Stimulated activated CD4-positive, alpha-beta T cell treated with anti-CD3 and anti-CD28 coated beads, TNF-alpha, amount 100 ng/mL, for 1 hour (primary cell): ENCODE data around the gene TMEM221.
"Not testable (repeated sequence)": the region's sequence is repeated elsewhere in the genome, so short reads cannot be mapped to it uniquely, and the experiment has no call there.

Source experiments
- DNase-seq, 3 donors: peaks; one replicate each; pipeline ENCODE4 v3.0.0-alpha.2; 2020; ENCODE audit warnings: low read depth in 3 of 3, low spot score in 1 of 3

Gene TMEM221

DNA sequence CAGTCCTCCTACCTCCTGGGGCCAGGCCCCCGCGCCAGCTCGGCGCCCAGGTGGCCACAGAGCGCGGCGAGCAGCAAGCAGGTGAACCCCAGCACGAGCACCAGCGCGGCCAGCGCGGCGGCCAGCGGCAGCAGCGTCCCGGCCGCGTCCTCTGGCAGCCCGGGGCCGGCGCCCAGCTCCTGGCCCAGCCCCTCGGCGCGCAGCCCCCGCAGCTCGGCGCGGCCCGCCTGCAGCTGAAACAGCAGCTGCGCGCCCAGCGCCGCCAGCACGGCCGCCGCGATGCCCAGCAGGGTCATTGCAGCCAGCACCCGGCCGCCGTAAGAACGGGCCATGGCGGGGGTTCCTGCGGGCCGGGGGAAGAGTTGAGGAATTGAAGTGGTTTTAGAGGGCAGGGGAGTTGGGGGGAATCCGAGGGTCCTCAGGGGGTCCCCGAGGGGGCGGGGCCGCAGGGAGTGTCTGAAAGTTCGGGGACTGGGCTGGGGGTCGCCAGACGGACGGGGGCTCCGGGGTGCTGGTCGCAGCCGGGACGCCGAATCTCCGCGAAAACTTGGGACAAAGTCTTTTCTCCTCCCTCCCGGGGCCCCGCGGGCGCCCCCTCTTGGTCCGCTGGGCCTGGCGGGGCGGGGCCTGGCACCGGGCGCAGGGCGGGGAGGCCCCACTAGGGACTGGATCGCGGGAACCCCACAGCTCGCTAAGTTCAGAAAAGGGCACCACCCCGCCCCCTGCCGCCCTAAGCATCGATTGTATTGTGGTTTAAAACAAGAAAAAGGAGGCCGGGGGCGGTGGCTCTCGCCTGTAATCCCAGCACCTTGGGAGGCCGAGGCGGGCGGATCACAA lies at the start of gene TMEM221:
TMEM221 (minus strand) TSS at position 538 of the 837 bp plus-strand sequence; CDS start at position 332, 206 bp downstream.
- DNase-seq = peak in 2 of 3 donors; percentile 27 to 44

- no peak for DNase-seq
These were observed 48.8 kb upstream of the TMEM221 start for GRCh38 chr19:17497149-17497798.

DNA sequence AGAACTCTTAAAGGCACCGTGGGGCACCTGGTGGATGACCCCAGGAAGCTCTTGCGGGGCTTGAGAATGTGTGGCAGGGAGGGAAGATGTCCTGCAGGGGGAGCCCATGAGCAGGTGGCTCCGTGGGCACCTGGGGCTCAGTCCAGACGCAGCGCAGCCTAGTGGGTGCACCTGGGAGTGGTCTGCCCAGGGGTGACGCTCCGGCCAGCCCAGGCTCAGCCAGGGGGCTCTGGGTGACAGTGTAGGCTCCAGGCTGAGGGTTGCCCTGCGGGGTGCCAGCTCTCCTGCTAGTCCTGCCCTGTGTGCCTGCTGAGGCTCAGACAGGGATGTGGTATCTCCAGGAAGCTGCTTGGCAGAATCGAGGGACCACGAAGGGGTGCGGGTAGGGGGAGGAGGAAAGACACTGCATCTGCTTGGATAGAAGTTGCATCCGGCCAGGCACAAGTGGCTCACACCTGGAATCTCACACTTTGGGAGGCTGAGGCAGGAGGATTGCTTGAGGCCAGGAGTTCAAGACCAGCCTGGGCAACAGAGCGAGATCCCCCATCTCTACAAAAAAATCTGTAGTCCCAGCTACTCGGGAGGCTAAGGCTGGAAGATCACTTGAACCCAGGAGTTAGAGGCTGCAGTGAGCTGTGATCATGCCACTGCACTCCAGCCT lies 48.0 kb upstream of the TMEM221 start:
- DNase-seq = peak; percentile 46 to 69 (median 51)

DNA sequence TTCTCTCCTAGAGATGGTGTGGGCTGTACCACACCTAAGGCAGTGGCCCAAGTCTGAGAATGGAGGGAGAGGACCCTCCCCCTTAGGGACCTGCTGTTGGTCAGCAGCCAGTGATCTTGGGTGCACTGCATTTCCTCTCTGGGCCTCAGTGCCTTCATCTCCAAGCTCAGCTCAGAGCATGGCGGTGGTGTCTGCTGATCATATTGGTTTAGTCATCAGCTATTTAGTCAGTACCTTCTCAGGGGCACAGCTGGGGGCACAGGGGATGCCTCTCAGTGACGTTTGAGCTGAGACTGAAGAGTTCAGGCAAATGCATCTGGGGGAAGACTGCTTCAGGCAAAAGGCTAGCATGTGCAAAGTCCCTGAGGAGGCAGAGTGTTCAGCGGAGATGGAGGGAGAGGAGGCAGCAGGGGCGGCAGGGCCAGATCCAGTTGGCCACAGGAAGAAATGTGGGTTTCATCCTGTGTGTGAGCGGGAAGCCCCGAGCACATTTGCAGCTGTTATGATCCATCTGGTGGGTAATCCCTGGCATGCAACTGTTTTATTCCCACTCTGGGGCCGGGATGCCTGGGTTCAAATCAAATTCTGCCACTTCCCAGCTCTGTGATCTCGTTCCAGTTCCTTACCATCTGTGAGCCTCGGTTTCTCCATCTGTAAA lies 47.3 kb upstream of the TMEM221 start:
- DNase-seq = no peak

GRCh38 chr19:17491287-17491686 lies 42.8 kb upstream of the TMEM221 start:
- DNase-seq = no peak

GRCh38 chr19:17490411-17490810 lies 41.9 kb upstream of the TMEM221 start:
- DNase-seq = no peak

DNA sequence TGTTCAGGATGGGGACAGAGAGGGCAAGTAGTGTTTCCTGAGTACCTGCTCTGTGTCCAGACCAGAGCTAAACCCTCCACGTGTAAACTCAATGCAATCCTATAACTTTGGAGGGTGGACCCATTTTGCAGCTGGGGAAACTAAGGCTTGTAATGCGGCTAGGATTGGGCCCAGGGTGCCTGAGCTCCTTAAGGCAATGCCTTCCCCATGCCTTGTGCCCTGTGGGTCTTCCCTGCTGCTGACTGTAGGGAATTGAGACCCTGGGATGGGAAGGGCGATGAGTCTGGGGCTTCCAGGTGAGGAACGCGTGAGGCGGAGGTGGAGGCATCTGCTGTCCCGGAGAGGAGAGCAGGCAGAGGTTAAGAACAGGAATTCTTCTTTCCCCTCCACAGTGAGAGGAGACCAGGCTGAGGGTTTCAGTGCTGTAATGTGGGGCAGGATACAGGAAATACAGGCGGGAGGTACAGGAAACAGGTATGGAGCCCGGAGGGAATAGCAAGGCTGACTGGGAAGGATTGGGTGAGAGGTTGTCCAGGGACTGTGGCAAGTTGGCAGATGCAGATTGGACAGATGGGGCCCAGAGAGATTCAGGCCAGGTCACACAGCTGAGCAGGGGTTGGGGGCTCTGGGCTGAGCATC lies 41.0 kb upstream of the TMEM221 start:
- no peak for DNase-seq

DNA sequence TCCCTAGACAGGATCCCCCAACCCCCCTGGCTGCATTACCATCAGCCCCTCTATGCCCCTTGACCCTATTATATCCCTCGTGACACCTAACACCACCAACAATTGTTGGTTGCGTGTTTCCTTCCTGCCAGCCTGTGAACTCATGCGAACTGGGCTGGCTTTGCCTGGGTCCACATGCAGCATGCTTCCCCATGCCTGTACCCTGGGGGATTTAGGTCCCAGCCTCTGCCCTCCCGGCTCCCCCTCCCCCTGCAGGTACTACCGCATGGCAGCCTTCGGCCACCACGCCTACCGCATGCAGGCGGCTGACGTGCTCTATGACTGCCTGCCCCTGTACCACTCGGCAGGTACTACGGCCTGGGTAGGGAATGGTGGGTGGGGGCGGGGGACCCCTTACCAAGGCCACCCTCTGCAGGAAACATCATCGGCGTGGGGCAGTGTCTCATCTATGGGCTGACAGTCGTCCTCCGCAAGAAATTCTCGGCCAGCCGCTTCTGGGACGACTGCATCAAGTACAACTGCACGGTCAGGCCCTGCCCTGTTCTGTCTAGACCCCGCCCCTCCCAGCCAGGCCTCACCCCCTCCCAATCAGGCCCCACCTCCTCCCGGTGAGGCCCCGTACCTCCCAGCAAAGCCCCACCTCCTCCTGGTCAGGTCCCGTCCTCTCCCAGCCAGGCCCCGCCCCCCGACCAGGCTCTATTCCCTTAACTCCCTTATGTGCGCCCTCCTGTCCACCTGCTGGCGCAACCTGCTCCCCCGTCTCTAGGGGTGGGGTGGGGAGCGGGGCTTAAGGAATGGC lies 40.3 kb upstream of the TMEM221 start:
- peak; percentile 26 to 67 (median 27) for DNase-seq

DNA sequence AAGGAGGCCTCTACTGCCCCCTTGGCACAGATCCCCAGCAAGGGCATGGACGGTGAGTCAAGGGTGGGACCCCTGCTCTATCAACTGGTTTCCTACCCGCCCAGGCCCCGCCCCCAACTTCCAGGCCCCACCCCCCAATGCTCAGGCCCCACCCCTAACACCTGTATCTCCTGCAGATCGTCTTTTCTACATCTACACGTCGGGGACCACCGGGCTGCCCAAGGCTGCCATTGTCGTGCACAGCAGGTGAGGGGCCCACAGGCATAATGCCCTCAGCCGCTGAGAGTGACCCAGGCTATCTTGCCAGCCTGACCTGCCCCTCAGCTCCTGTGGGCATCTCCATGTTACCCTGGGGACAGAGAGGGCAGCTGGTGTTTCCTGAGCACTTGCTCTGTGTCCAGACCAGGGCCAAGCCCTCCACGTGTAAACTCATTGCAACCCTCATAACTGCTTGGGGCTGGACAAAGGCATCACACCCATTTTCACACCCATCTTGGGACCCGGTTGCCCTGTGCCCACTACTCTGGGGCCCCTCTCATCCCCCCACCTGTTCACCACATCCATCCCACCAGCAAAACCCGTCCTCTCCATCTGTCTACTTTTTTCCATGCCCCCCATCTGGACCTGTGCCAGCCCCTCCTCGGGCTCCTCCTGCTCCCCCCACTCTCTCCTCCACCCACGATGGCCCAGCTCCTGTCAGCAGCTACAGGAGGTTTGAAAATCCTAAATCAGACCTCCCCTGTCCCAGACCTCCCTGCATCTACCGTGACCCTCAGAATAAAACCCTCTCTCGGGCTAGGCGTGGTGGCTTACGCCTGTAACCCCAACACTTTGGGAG lies 39.0 kb upstream of the TMEM221 start:
- DNase-seq = no peak

- no peak for DNase-seq
These were observed 38.2 kb upstream of the TMEM221 start for GRCh38 chr19:17486545-17487240.

GRCh38 chr19:17484520-17485185 lies 36.2 kb upstream of the TMEM221 start:
- DNase-seq = no peak

GRCh38 chr19:17483605-17484002 lies 35.1 kb upstream of the TMEM221 start:
- no peak for DNase-seq

- DNase-seq = no peak
These were observed 34.6 kb upstream of the TMEM221 start for GRCh38 chr19:17482877-17483604.

- DNase-seq = no peak
These were observed 33.5 kb upstream of the TMEM221 start for GRCh38 chr19:17481986-17482385.

- DNase-seq = no peak
These were observed 30.9 kb upstream of the TMEM221 start for GRCh38 chr19:17479325-17479791.

- no peak for DNase-seq
These were observed 27.2 kb upstream of the TMEM221 start for GRCh38 chr19:17475541-17476115.

GRCh38 chr19:17475011-17475540 lies 26.6 kb upstream of the TMEM221 start:
- not testable (repeated sequence) for DNase-seq
